Gastrocnemius medialis (tissue), 4 donors: ENCODE data around the gene RBFOX2. TPM values are rescaled to one million over a fixed set of nuclear protein-coding genes. Genes with fewer than 3 reads are reported as not detected.
A peak's percentile ranks its signal among the peaks of the same experiment; 100 is the strongest.

Source experiments
- ATAC-seq, 2 donors: fragments of 150-250 bp; one replicate each; pipeline ENCODE4 v1.9.1; 2016
- DNase-seq, 2 donors: peaks; one replicate each; pipeline ENCODE4 v3.0.0-alpha.2; 2019
- H3K27ac ChIP-seq, 4 donors: fragments of 200-600 bp; sonication (generic); 1 replicate in 1 of 4; 2 replicates in 3 of 4; pipeline ENCODE4 v1.5.1; 2016 to 2018; ENCODE audit warnings: mild to moderate bottlenecking in 2 of 4, moderate library complexity in 1 of 4
- H3K27me3 ChIP-seq, 3 donors: fragments of 200-600 bp; sonication (generic) in 2 of 3; 1 replicate in 1 of 3; 2 replicates in 2 of 3; pipeline versions ENCODE4 v1.5.1 to v1.6.0; 2016 to 2019; ENCODE audit warnings: mild to moderate bottlenecking in 1 of 3, moderate library complexity in 1 of 3
- H3K36me3 ChIP-seq, 2 donors: fragments of 200-600 bp; sonication (generic) in 1 of 2; one replicate each; pipeline ENCODE4 v1.5.1; 2017 to 2018
- H3K4me1 ChIP-seq, 2 donors: fragments of 200-600 bp; sonication (generic) in 1 of 2; one replicate each; pipeline ENCODE4 v1.5.1; 2016 to 2017; ENCODE audit warnings: mild to moderate bottlenecking in 2 of 2
- H3K4me3 ChIP-seq, 4 donors: fragments of 200-600 bp; sonication (generic) in 3 of 4; 1 replicate in 1 of 4; 2 replicates in 3 of 4; pipeline ENCODE4 v1.5.1; 2016 to 2019; ENCODE audit warnings: mild to moderate bottlenecking in 2 of 4
- H3K9me3 ChIP-seq, 3 donors: fragments of 200-600 bp; sonication (generic) in 2 of 3; 1 replicate in 1 of 3; 2 replicates in 2 of 3; pipeline ENCODE4 v1.5.1; 2016 to 2019
- CTCF ChIP-seq, 5 experiments: fragments of 450-650 bp in 3 of 5; fragments of 200-600 bp in 2 of 5; sonication (generic) in 2 of 5; IDR thresholded peaks in 4 of 5; conservative IDR thresholded peaks in 1 of 5; 1 replicate in 4 of 5; 2 replicates in 1 of 5; pipeline ENCODE4 v1.5.1; 2016 to 2019; ENCODE audit warnings: antibody characterized with exemption in 5 of 5, mild to moderate bottlenecking in 3 of 5, moderate library complexity in 3 of 5
- POLR2A ChIP-seq, 2 donors: fragments of 450-650 bp; IDR thresholded peaks; one replicate each; pipeline ENCODE4 v1.6.1; 2017; ENCODE audit warnings: antibody characterized with exemption in 2 of 2, mild to moderate bottlenecking in 2 of 2, moderate library complexity in 2 of 2
- in situ Hi-C, 4 donors: fragments of 200-750 bp; cut with MboI; loops; one replicate each; pipeline versions ENCODE4 v1.15.0 to v1.8.0; 2017; ENCODE audit warnings: low sequenced_read_pairs in 4 of 4
- intact Hi-C: fragments of 100-400 bp; cut with DNase I; formaldehyde crosslinking; loops from one replicate; pipeline ENCODE4 v1.15.1; 2023; ENCODE audit warnings: low total_unique reads
- total RNA-seq, 4 donors: library from RNA; depleted of rRNA; stranded (reverse); fragments of >200 nt; gene quantifications; one replicate each; pipeline versions ENCODE4 v1.1.0 to v1.2.3, GENCODE V29; 2016

RBFOX2 gene
- total RNA-seq, 4 donors from 2014 or later: 26.0 to 32.1 (median 28.6) TPM

GRCh38 chr22:35919002-35919542 is 109.6 kb downstream of the RBFOX2 start:
- H3K4me3 ChIP-seq: no peak overlapping the region
- no peaks in the 10 kb centered on the region for H3K27me3 ChIP-seq
- no peak for TF ChIP-seq CTCF (IDR thresholded peaks at IDR 0.05 in 4 of 5, conservative IDR thresholded peaks at IDR 0.05 in 1 of 5)
- no peak for TF ChIP-seq POLR2A (IDR thresholded peaks at IDR 0.05)
- H3K4me1 ChIP-seq: peaks cover 59 to 68% of the 10 kb centered on the region in 2 donors
- in situ Hi-C loops: loop anchor here in 3 of 4 donors (5.0 to 25.0 kb wide), 3 partner anchors 157 to 292 kb away; partner anchors contain the start of gene APOL6 (in 1 of the 3)
- peak overlapping the region; percentile 56 to 86 (median 64) for H3K27ac ChIP-seq
- H3K9me3 ChIP-seq: no peaks in the 10 kb centered on the region
- DNase-seq: no peak
- no peaks in the 10 kb centered on the region for H3K36me3 ChIP-seq
- no peak for ATAC-seq
- intact Hi-C loops: loop anchor here (5.0 kb wide), 1 partner anchor 332 kb away; no protein-coding TSS in a partner anchor

GRCh38 chr22:35918456-35918855 is 110.2 kb downstream of the RBFOX2 start:
- intact Hi-C loops (loop anchor here (5.0 kb wide), 1 partner anchor 331 kb away; no protein-coding TSS in a partner anchor), in situ Hi-C loops (loop anchor here in 3 of 4 donors (5.0 to 25.0 kb wide), 3 partner anchors 156 to 291 kb away; partner anchors contain the start of gene APOL6 (in 1 of the 3))
- no peak overlapping the region for H3K4me3 ChIP-seq
- H3K27ac ChIP-seq: peak overlapping the region; percentile 56 to 86 (median 64)
- TF ChIP-seq CTCF (IDR thresholded peaks at IDR 0.05 in 4 of 5, conservative IDR thresholded peaks at IDR 0.05 in 1 of 5) (no peak), POLR2A (IDR thresholded peaks at IDR 0.05) (no peak)
- H3K9me3 ChIP-seq: no peaks in the 10 kb centered on the region
- no peak for ATAC-seq
- DNase-seq: no peak
- peaks cover 65 to 74% of the 10 kb centered on the region in 2 donors for H3K4me1 ChIP-seq
- no peaks in the 10 kb centered on the region for H3K27me3 ChIP-seq
- no peaks in the 10 kb centered on the region for H3K36me3 ChIP-seq

GRCh38 chr22:35917651-35918050 is 111.0 kb downstream of the RBFOX2 start:
- Histone ChIP-seq H3K4me3 (no peak overlapping the region), H3K4me1 (peaks cover 73 to 82% of the 10 kb centered on the region in 2 donors), H3K27me3 (no peaks in the 10 kb centered on the region), H3K27ac (peak overlapping the region; percentile 56 to 86 (median 64)), H3K36me3 (no peaks in the 10 kb centered on the region), H3K9me3 (no peaks in the 10 kb centered on the region)
- in situ Hi-C loops: loop anchor here in 3 of 4 donors (5.0 to 25.0 kb wide), 3 partner anchors 155 to 290 kb away; partner anchors contain the start of gene APOL6 (in 1 of the 3)
- intact Hi-C loops: loop anchor here (5.0 kb wide), 1 partner anchor 330 kb away; no protein-coding TSS in a partner anchor
- TF ChIP-seq CTCF (IDR thresholded peaks at IDR 0.05 in 4 of 5, conservative IDR thresholded peaks at IDR 0.05 in 1 of 5): no peak
- no peak for TF ChIP-seq POLR2A (IDR thresholded peaks at IDR 0.05)
- DNase-seq: no peak
- ATAC-seq: no peak

- DNase-seq (no peak), ATAC-seq (peak in 1 of 2 donors; percentile 5)
- Histone ChIP-seq H3K36me3 (no peaks in the 10 kb centered on the region), H3K27me3 (no peaks in the 10 kb centered on the region), H3K9me3 (no peaks in the 10 kb centered on the region), H3K4me1 (peaks cover 78 to 83% of the 10 kb centered on the region in 2 donors), H3K4me3 (peak overlapping the region; percentile 49 to 57 (median 54)), H3K27ac (peak overlapping the region; percentile 84 to 91 (median 88))
- TF ChIP-seq CTCF (IDR thresholded peaks at IDR 0.05 in 4 of 5, conservative IDR thresholded peaks at IDR 0.05 in 1 of 5): no peak
- no peak for TF ChIP-seq POLR2A (IDR thresholded peaks at IDR 0.05)
- in situ Hi-C loops (loop anchor here in 3 of 4 donors (5.0 to 25.0 kb wide), 3 partner anchors 153 to 288 kb away; partner anchors contain the start of gene APOL6 (in 1 of the 3)), intact Hi-C loops (loop anchor here (5.0 kb wide), 1 partner anchor 328 kb away; no protein-coding TSS in a partner anchor)
These were observed 113.1 kb downstream of the RBFOX2 start for GRCh38 chr22:35915477-35916013.
